HEK293 (cell line): ENCODE data around the gene CDKAL1.

Experiments used
- CTCF ChIA-PET: fragments of 350-600 bp; formaldehyde crosslinking; extraction: SDS; loops from one replicate; lab custom pipeline; 2021; ENCODE audit warnings: antibody characterized with exemption; lab: Yijun Ruan, JAX
- POLR2A ChIA-PET: fragments of 300-600 bp; formaldehyde crosslinking; extraction: SDS; loops from one replicate; lab custom pipeline; 2020; ENCODE audit warnings: antibody characterized with exemption, inconsistent platforms; lab: Yijun Ruan, JAX
- H3K27ac ChIP-seq: fragments of 200-500 bp; sonication (Bioruptor generic); 2 replicates; pipeline ENCODE4 v1.5.1; 2014; ENCODE audit warnings: low read depth, low read length, control low read depth, inconsistent platforms; ENCODE audit errors: extremely low read depth
- H3K36me3 ChIP-seq, 2 experiments: fragments of 200-500 bp in 1 of 2; sonication (Bioruptor generic) in 1 of 2; 1 replicate in 1 of 2; 2 replicates in 1 of 2; pipeline ENCODE4 v1.5.1; 2014 to 2017; ENCODE audit warnings: inconsistent platforms in 2 of 2, low read length in 2 of 2; ENCODE audit not compliant: control insufficient read depth in 2 of 2, insufficient read depth in 1 of 2
- H3K4me1 ChIP-seq: fragments of 200-500 bp; sonication (Bioruptor generic); 2 replicates; pipeline ENCODE4 v1.5.1; 2014; ENCODE audit warnings: mild to moderate bottlenecking, low read length, inconsistent platforms; ENCODE audit not compliant: control insufficient read depth, insufficient read depth
- H3K4me3 ChIP-seq: 2 replicates; pipeline ENCODE4 v1.5.1; 2011; ENCODE audit warnings: low read depth, mild to moderate bottlenecking, control low read depth, low read length, moderate library complexity
- H3K9me3 ChIP-seq: fragments of 200-500 bp; sonication (Bioruptor generic); 2 replicates; pipeline ENCODE4 v1.5.1; 2014; ENCODE audit warnings: low read depth, low read length, inconsistent platforms; ENCODE audit not compliant: control insufficient read depth, insufficient read depth
- MZF1 ChIP-seq: fragments of 450-650 bp; formaldehyde crosslinking; IDR thresholded peaks from 2 replicates; pipeline ENCODE4 v1.5.1; 2017; ENCODE audit warnings: missing biosample characterization, missing genetic modification characterization, borderline replicate concordance
- PRDM1 ChIP-seq: fragments of 450-650 bp; formaldehyde crosslinking; IDR thresholded peaks from 2 replicates; pipeline ENCODE4; 2016; ENCODE audit warnings: missing biosample characterization, missing genetic modification characterization
- PRDM4 ChIP-seq: fragments of 450-650 bp; formaldehyde crosslinking; IDR thresholded peaks from 2 replicates; pipeline ENCODE4 v1.5.1; 2017; ENCODE audit warnings: missing biosample characterization, missing genetic modification characterization
- PRDM6 ChIP-seq: fragments of 450-650 bp; formaldehyde crosslinking; IDR thresholded peaks from 2 replicates; pipeline ENCODE4 v1.5.1; 2017; ENCODE audit warnings: missing biosample characterization, missing genetic modification characterization
- RBAK ChIP-seq: fragments of 450-650 bp; formaldehyde crosslinking; IDR thresholded peaks from 2 replicates; pipeline ENCODE4 v1.5.1; 2016; ENCODE audit warnings: missing biosample characterization, missing genetic modification characterization
- SCRT1 ChIP-seq: fragments of 450-650 bp; formaldehyde crosslinking; IDR thresholded peaks from 2 replicates; pipeline ENCODE4 v1.5.1; 2016; ENCODE audit warnings: missing biosample characterization, missing genetic modification characterization, borderline replicate concordance
- SCRT2 ChIP-seq: fragments of 450-650 bp; formaldehyde crosslinking; IDR thresholded peaks from 2 replicates; pipeline ENCODE4 v1.5.1; 2016; ENCODE audit warnings: missing biosample characterization, missing genetic modification characterization
- ZFHX2 ChIP-seq: fragments of 450-650 bp; formaldehyde crosslinking; conservative IDR thresholded peaks from 2 replicates; pipeline ENCODE4 v1.5.1; 2016; ENCODE audit warnings: missing biosample characterization, missing genetic modification characterization
- ZNF10 ChIP-seq: fragments of 450-650 bp; formaldehyde crosslinking; IDR thresholded peaks from 2 replicates; pipeline ENCODE4 v1.5.1; 2017; ENCODE audit warnings: missing biosample characterization, missing genetic modification characterization
- ZNF114 ChIP-seq: fragments of 450-650 bp; formaldehyde crosslinking; IDR thresholded peaks from 2 replicates; pipeline ENCODE4 v1.5.0; 2017; ENCODE audit warnings: missing biosample characterization, missing genetic modification characterization
- ZNF133 ChIP-seq: fragments of 450-650 bp; formaldehyde crosslinking; IDR thresholded peaks from 2 replicates; pipeline ENCODE4 v1.5.1; 2016; ENCODE audit warnings: missing biosample characterization, missing genetic modification characterization
- ZNF169 ChIP-seq: fragments of 450-650 bp; formaldehyde crosslinking; IDR thresholded peaks from 2 replicates; pipeline ENCODE4 v1.5.1; 2016; ENCODE audit warnings: missing biosample characterization, missing genetic modification characterization
- ZNF18 ChIP-seq: fragments of 450-650 bp; formaldehyde crosslinking; IDR thresholded peaks from 2 replicates; pipeline ENCODE4 v1.5.1; 2016; ENCODE audit warnings: missing biosample characterization, missing genetic modification characterization
- ZNF211 ChIP-seq: fragments of 450-650 bp; formaldehyde crosslinking; IDR thresholded peaks from 2 replicates; pipeline ENCODE4 v1.5.1; 2016; ENCODE audit warnings: low read depth, missing biosample characterization, missing genetic modification characterization
- ZNF239 ChIP-seq: fragments of 450-650 bp; formaldehyde crosslinking; IDR thresholded peaks from 2 replicates; pipeline ENCODE4 v1.5.1; 2016; ENCODE audit warnings: missing biosample characterization, missing genetic modification characterization
- ZNF24 ChIP-seq: fragments of 450-650 bp; formaldehyde crosslinking; IDR thresholded peaks from 2 replicates; pipeline ENCODE4 v1.5.1; 2016; ENCODE audit warnings: missing biosample characterization, missing genetic modification characterization
- ZNF311 ChIP-seq: fragments of 450-650 bp; formaldehyde crosslinking; IDR thresholded peaks from 2 replicates; pipeline ENCODE4 v1.5.1; 2017; ENCODE audit warnings: missing biosample characterization, missing genetic modification characterization, borderline replicate concordance
- ZNF341 ChIP-seq: fragments of 450-650 bp; formaldehyde crosslinking; IDR thresholded peaks from 2 replicates; pipeline ENCODE4; 2016; ENCODE audit warnings: low read depth, missing biosample characterization, missing genetic modification characterization
- ZNF362 ChIP-seq: fragments of 450-650 bp; formaldehyde crosslinking; IDR thresholded peaks from 2 replicates; pipeline ENCODE4 v1.5.1; 2016; ENCODE audit warnings: missing biosample characterization, missing genetic modification characterization
- ZNF423 ChIP-seq: fragments of 450-650 bp; formaldehyde crosslinking; IDR thresholded peaks from 2 replicates; pipeline ENCODE4 v1.5.1; 2016; ENCODE audit warnings: missing biosample characterization, missing genetic modification characterization
- ZNF426 ChIP-seq: fragments of 450-650 bp; formaldehyde crosslinking; IDR thresholded peaks from 2 replicates; pipeline ENCODE4 v1.5.1; 2017; ENCODE audit warnings: missing biosample characterization, missing genetic modification characterization, mild to moderate bottlenecking, inconsistent platforms, moderate library complexity
- ZNF48 ChIP-seq: fragments of 450-650 bp; formaldehyde crosslinking; IDR thresholded peaks from 2 replicates; pipeline ENCODE4 v1.5.1; 2016; ENCODE audit warnings: missing biosample characterization, missing genetic modification characterization
- ZNF623 ChIP-seq: fragments of 450-650 bp; formaldehyde crosslinking; IDR thresholded peaks from 2 replicates; pipeline ENCODE4 v1.5.1; 2016; ENCODE audit warnings: missing biosample characterization, missing genetic modification characterization
- ZNF654 ChIP-seq: fragments of 450-650 bp; formaldehyde crosslinking; IDR thresholded peaks from 2 replicates; pipeline ENCODE4 v1.5.1; 2016; ENCODE audit warnings: low read depth, missing biosample characterization, missing genetic modification characterization
- ZNF658 ChIP-seq: fragments of 450-650 bp; formaldehyde crosslinking; IDR thresholded peaks from 2 replicates; pipeline ENCODE4; 2016; ENCODE audit warnings: missing biosample characterization, missing genetic modification characterization
- ZNF701 ChIP-seq: fragments of 450-650 bp; formaldehyde crosslinking; IDR thresholded peaks from 2 replicates; pipeline ENCODE4 v1.5.1; 2016; ENCODE audit warnings: missing biosample characterization, missing genetic modification characterization
- ZNF707 ChIP-seq: fragments of 450-650 bp; formaldehyde crosslinking; IDR thresholded peaks from 2 replicates; pipeline ENCODE4 v1.5.1; 2016; ENCODE audit warnings: missing biosample characterization, missing genetic modification characterization
- ZNF747 ChIP-seq: fragments of 450-650 bp; formaldehyde crosslinking; IDR thresholded peaks from 2 replicates; pipeline ENCODE4 v1.5.1; 2016; ENCODE audit warnings: missing biosample characterization, missing genetic modification characterization
- ZNF785 ChIP-seq: fragments of 450-650 bp; formaldehyde crosslinking; IDR thresholded peaks from 2 replicates; pipeline ENCODE4 v1.5.1; 2016; ENCODE audit warnings: missing biosample characterization, missing genetic modification characterization
- ZNF843 ChIP-seq: fragments of 450-650 bp; formaldehyde crosslinking; IDR thresholded peaks from 2 replicates; pipeline ENCODE4 v1.5.1; 2016; ENCODE audit warnings: missing biosample characterization, missing genetic modification characterization

The CDKAL1 gene

GRCh38 chr6:20660534-20660933 is 126.3 kb downstream of the CDKAL1 start:
- ChIA-PET CTCF (no interaction called here), POLR2A (no interaction called here)
- TF ChIP-seq ZNF239 (tag by site-specific recombination), result no peak
- no peak for TF ChIP-seq ZNF701 (tag by site-specific recombination)
- no peak for TF ChIP-seq ZNF24 (tag by site-specific recombination)
- TF ChIP-seq RBAK, result no peak
- Histone ChIP-seq H3K4me1 (peaks cover 26% of the 10 kb centered on the region), H3K27ac (no peak overlapping the region), H3K4me3 (no peak overlapping the region), H3K9me3 (no peaks in the 10 kb centered on the region), H3K36me3 (no peaks in the 10 kb centered on the region)

- Histone ChIP-seq H3K36me3 (no peaks in the 10 kb centered on the region), H3K4me3 (no peak overlapping the region), H3K27ac (no peak overlapping the region), H3K4me1 (peaks cover 26% of the 10 kb centered on the region), H3K9me3 (no peaks in the 10 kb centered on the region)
- POLR2A ChIA-PET, result no interaction called here
- CTCF ChIA-PET, result no interaction called here
- TF ChIP-seq ZNF658 (tag by site-specific recombination) (no peak), ZNF311 (tag by site-specific recombination) (no peak), ZNF707 (tag by site-specific recombination) (no peak), ZNF423 (tag by site-specific recombination) (no peak), SCRT1 (tag by site-specific recombination) (peak; percentile 66), PRDM4 (tag by site-specific recombination) (no peak), ZNF341 (tag by site-specific recombination) (0 out of 2 replicates have a peak, but pooled peaks have one; percentile 30), ZNF623 (no peak), ZNF211 (tag by site-specific recombination) (no peak), MZF1 (tag by site-specific recombination) (no peak), ZNF654 (tag by site-specific recombination) (no peak), ZNF843 (tag by site-specific recombination) (peak; percentile 71; the same call in 1 of the 2 replicates), ZNF48 (tag by site-specific recombination) (no peak), ZNF747 (no peak), ZNF785 (tag by site-specific recombination) (no peak), ZNF10 (tag by site-specific recombination) (no peak), PRDM1 (tag by site-specific recombination) (no peak), ZNF362 (tag by site-specific recombination) (peak; percentile 84), ZNF169 (no peak), ZNF114 (tag by site-specific recombination) (no peak), SCRT2 (tag by site-specific recombination) (peak; percentile 91), ZFHX2 (tag by site-specific recombination) (peak; percentile 41; the same call in 1 of the 2 replicates), ZNF133 (tag by site-specific recombination) (no peak), ZNF18 (tag by site-specific recombination) (no peak), PRDM6 (peak; percentile 99), ZNF426 (tag by site-specific recombination) (no peak)
These were observed 127.5 kb downstream of the CDKAL1 start for GRCh38 chr6:20661721-20662120.
